ENCODE measurements around the gene PLSCR5.

PLSCR5 gene

GRCh38 chr3:146581951-146582467 is 23.1 kb downstream of the PLSCR5 start:
- DNase-seq = no peak

DNA sequence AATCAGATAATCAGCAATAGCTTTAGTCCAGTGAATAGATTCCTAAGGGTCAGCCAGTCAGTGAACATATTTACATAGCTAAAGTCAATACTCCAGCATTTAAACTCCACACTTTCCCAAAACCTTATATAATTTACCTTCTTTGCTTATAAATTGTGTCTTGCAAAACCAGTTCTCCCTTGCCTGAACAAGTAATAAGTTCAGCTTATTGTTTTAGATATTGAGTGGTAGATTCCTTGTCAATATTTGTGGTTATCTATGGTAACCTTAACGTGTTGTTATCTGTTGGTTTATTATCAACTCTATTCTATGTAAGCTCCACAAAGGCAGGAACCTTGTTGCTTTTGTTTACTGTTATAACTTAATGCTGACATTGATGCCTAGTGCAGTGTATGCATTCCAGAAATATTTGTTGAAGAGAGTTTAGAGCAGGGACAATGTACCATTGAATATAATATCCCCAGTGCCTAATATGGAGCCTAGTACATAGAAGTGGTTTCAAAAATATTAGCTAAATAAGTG is 24.0 kb downstream of the PLSCR5 start:
- DNase-seq = no peak

- peak; percentile 11 for DNase-seq
These were observed 27.5 kb downstream of the PLSCR5 start for GRCh38 chr3:146577662-146578061.

DNA sequence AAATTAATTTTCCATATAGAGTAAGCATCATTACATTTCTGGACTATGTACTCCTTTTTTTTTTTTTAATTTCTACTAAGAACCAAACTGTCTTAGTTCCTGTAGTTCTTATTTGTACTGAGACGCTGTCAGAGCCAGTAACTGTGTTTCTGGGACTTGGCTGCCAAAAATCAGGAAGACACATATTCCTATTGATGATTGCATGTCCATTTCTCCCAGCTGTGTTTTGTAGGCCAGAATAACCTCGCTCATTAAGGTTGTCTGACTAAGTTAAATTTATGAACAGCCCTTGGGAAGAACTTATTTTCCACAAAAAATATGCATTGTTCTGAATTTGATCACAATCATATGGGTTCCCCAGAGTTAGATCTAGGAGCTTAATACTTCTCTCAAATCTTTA is 29.5 kb downstream of the PLSCR5 start:
- DNase-seq = no peak

GRCh38 chr3:146574173-146574572 is 31.0 kb downstream of the PLSCR5 start:
- no peak for DNase-seq

GRCh38 chr3:146569314-146569713 is 35.8 kb downstream of the PLSCR5 start:
- no peak for DNase-seq

DNA sequence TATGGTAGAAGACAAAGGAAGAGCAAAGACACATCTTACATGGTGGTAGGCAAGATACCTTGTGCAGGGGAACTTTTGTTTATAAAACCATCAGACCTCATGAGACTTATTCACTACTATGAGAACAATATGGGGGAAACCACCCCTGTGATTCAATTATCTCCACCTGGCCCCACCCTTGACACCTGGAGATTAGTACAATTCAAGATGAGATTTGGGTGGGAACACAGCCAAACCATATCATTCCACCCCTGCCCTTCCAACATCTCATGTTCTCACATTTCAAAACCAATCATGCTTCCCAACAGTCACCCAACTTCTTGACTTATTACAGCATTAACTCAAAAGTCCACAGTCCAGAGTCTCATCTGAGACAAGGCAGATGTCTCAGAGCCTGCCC is 39.0 kb downstream of the PLSCR5 start:
- no peak for DNase-seq

DNA sequence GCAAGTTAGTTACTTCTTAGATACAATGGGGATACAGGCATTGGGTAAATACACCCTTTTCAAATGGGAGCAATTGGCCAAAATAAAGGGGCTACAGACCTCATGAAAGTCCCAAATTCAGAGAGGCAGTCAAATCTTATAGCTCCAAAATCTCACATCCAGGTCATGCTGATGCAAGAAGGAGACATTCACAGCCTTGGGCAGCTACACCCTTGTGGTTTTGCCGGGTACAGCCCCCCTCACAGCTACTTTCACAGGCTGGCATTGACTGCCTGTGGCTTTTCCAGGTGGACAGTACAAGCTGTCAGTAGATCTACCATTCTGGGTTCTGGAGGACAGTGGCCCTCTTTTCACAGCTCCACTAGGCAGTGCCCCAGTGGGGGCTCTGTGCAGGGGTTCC is 43.3 kb downstream of the PLSCR5 start:
- DNase-seq = no peak

GRCh38 chr3:146561463-146561862 is 43.7 kb downstream of the PLSCR5 start:
- DNase-seq = no peak

DNA sequence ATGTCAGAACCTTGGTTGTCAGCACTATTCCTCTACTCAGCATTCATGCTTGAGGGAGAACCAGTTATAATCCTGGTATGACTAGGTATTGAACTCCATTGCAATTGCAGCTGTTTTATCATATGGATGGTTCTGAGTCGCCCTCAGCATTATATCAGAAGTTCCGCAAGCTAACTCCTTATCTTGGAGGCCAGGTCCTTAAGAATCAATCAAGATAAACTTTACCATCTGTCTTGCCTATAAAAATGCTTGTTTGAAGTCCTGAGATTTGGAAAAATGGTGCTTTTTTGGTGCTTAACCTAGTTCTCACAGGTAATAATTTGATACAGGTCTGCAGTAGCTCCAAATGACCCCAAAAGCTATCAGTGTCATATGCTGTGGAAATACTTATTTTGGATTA is 44.5 kb downstream of the PLSCR5 start:
- no peak for DNase-seq

GRCh38 chr3:146559388-146559787 is 45.8 kb downstream of the PLSCR5 start:
- no peak for DNase-seq

GRCh38 chr3:146558781-146559180 is 46.4 kb downstream of the PLSCR5 start:
- no peak for DNase-seq

GRCh38 chr3:146557745-146558144 is 47.4 kb downstream of the PLSCR5 start:
- no peak for DNase-seq

- DNase-seq = no peak
These were observed 49.8 kb downstream of the PLSCR5 start for GRCh38 chr3:146555311-146555710.

- DNase-seq = no peak
These were observed 50.9 kb downstream of the PLSCR5 start for GRCh38 chr3:146554151-146554760.

DNA sequence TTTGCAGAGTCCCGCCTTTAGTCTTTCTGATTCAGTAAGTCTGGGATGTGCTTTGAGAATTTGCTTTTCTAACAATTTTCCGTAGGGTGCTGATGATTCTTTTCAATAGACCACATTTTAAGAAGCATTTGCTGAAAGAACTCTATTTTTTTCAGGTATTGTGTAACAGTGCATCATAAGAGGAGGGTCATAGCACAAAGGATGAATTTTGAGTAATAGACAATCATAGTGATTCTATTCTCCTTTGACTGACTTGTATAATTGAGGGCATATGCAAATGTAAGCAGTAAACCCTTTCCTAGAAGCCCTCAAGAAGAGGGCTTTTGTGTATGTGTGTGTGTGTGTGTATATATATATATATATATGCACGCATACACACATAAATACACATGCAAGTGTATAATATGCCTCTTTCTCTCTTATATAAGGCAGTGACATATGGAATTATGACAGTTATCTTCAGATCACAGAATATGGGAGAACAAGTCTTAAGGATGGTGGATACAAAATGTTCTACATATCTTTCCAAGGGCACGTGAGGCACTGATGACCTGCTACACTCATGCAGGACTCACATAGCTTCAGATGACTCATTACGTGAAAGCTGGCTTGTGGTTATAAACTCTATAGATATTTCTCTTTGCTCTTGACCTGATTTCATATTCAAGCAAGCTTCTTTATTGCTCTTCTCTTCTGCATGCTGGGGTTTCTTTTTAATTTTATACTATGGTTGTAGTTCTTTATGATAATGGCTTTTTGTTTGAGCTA is 54.2 kb downstream of the PLSCR5 start:
- DNase-seq = no peak

GRCh38 chr3:146550070-146550615 is 55.0 kb downstream of the PLSCR5 start:
- DNase-seq = no peak

DNA sequence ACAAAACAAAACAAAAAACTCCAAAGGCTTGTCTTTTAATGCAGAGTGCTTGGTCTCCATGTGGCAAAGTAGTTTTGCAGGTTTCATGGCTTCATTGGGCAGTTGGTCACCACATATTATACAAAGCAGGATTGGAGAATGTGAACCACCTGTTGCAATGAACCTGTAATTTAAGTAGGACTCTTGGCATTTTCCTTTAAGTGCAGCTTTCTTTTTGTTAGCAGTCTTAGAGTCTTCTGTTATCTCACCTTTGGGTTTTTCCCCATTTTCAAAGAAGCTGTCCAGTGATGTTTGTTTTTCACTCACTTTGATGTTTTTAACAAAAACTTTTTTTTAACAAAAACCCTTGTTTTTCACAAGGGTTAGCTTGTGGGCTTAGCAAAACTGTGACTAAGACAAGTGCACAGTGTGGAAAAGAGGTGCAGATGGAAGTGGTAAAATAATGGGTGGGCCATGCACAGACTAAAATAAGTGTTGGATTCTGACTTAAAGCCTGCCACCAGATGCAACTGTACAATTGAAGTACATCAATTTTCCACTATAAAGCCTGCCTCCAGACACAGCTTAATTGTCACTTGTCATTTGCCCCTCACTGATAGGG is 57.8 kb downstream of the PLSCR5 start:
- DNase-seq = no peak

DNA sequence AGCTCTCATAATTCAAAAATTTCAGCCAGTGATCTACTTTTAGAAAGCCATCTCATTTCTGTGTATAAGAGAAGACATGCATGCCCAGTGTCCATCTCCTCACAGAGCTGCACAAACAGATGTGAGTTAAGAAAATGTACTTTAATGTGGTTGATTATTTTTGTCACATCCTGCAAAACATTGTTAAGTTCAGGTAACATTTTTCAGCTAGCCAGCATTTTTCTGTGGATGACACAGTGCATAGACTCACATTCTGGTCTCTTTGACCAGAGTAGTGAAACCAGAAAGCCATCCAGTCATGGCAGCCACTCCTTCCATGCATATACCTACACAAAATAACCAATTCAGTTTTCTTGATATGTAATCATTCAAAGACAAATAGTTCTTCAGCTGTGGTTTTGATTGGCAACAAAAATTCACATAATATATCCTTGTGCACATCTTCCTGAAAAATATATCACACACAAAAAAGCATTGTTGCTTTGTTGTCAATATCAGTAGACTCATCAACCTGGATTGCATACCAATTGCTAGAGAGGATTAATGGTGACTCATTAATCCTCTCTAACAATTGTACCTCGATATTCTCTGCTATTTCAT is 58.7 kb downstream of the PLSCR5 start:
- DNase-seq = no peak

DNA sequence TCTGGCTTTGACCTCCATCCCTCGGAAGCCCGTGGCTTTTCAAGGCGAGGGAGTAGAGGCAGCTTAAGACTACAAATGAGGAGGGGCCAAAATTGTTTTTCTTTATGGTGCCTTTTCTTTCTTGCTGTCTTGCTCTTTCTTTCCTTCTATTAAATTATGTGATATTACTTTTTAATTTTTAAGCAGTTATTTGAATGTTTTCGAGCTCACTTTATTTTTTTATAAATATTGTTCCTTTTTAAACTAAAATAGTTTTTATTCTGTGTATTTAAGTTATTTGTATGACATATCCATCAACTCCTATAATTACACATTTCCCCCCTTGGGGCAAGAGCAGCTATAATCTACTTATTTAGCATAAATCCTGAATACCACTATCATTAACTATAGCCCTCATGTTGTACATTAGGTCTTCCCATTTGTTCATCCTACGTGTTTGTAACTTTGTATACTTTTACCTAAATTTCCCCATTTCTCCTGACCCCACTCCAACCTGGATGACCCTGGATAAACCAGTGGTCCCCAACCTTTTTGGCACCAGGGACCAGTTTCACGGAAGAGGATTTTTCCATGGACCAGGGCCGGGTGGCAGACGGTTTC is 60.1 kb downstream of the PLSCR5 start:
- DNase-seq = no peak

DNA sequence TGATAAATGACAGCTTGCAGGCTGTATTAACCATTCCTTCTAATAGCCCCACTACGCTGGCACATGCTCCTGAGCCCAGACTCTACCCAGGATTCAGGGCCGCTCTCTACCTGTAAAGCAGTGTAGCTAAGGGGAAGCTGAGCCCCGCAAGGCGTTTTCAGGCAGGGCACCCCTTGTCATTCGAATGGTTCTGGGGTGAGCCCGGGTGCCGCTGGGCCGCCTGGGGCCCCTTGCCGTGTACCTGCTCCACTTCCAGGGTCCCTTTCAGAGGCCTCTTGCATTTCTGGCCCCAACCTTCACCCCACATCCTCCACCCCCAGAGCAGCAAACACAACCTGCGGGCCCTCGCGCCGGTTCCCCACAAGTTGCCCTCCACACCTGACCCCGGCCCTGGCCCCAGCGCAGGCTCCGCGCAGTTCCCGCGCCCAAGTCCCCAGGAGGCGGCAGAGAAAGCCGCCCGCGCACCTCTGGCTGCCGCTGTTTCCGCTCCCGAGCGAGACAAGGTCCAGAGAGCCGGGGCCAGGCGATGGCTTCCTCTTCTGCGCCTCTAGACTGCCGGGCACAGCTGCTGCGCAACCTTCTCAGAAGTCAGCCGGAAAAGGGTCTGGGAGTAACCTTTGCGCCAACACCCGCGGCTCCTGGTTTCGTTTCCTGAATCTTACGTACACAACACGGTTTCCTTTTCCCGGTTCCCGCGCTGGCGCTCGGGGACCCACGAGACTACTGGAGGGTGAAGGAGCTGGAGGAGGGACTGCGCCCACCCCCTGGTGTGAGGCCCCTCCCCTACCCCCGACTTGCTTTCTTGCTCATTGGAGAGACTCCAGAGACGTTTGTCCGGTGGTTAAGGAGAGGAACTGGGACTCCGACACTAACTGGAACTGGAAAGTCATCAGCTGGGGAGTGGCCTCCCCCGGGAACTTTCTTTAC is 60.9 kb downstream of the PLSCR5 start, which contains the start of gene PLSCR1:
PLSCR1 (minus strand) TSS at position 606 of the 927 bp plus-strand sequence. CDS start 8,055 bp downstream, outside the sequence.
- DNase-seq = peak; percentile 52

All from NCI-H2029 treated with DMSO at 0.1 percent for 48 hours (cell line).